GM13976 (cell line): ENCODE data around the gene CYP27A1.

ENCODE experiments used
- DNase-seq: peaks from one replicate; pipeline ENCODE4 v3.0.0; 2012; ENCODE audit warnings: low spot score
- CTCF ChIP-seq: IDR thresholded peaks from 2 replicates; pipeline ENCODE4 v1.5.1; 2012; ENCODE audit warnings: borderline replicate concordance, mild to moderate bottlenecking; ENCODE audit not compliant: insufficient read depth; ENCODE audit errors: extremely low read depth, missing control alignments, control extremely low read depth
- in situ Hi-C: fragments of 300-500 bp; cut with MboI; formaldehyde crosslinking; loops from one replicate; pipeline ENCODE4 v1.12.0; 2022; ENCODE audit warnings: low sequenced_read_pairs, mixed read lengths, inconsistent platforms; ENCODE audit not compliant: unreplicated experiment

CYP27A1 gene

GRCh38 chr2:218857371-218858137 is 75.6 kb downstream of the CYP27A1 start:
- no peak for TF ChIP-seq CTCF
- in situ Hi-C loops: loop anchor here (10.0 kb wide), 1 partner anchor 127 kb away; the partner anchor contains the start of gene FEV
- DNase-seq: no peak

- in situ Hi-C loops: loop anchor here (10.0 kb wide), 1 partner anchor 127 kb away; the partner anchor contains the start of gene FEV
- no peak for DNase-seq
- no peak for TF ChIP-seq CTCF
These were observed 76.1 kb downstream of the CYP27A1 start for GRCh38 chr2:218858138-218858445.

GRCh38 chr2:218858671-218859555 is 77.0 kb downstream of the CYP27A1 start:
- in situ Hi-C loops: loop anchor here (10.0 kb wide), 1 partner anchor 126 kb away; the partner anchor contains the start of gene FEV
- no peak for TF ChIP-seq CTCF
- no peak for DNase-seq

- TF ChIP-seq CTCF: no peak
- no peak for DNase-seq
- in situ Hi-C loops: loop anchor here (10.0 kb wide), 1 partner anchor 125 kb away; the partner anchor contains the start of gene FEV
These were observed 77.6 kb downstream of the CYP27A1 start, which contains the start of gene WNT6 for GRCh38 chr2:218859556-218859987. Gene WNT6 (plus strand): TSS chr2:218859805. CDS start chr2:218860038, 233 bp downstream.

- in situ Hi-C loops: loop anchor here (10.0 kb wide), 1 partner anchor 125 kb away; the partner anchor contains the start of gene FEV
- no peak for TF ChIP-seq CTCF
- no peak for DNase-seq
These were observed 78.3 kb downstream of the CYP27A1 start for GRCh38 chr2:218859988-218860831.

- no peak for TF ChIP-seq CTCF
- in situ Hi-C loops: no loop called here
- DNase-seq: no peak
These were observed 79.0 kb downstream of the CYP27A1 start for GRCh38 chr2:218860950-218861381.
